Brain microvascular endothelial cell (primary cell): ENCODE data around the gene REEP6.

Source experiments
- DNase-seq: peaks from one replicate; pipeline ENCODE4 v3.0.0-alpha.2; 2020
- H3K27ac ChIP-seq: fragments of 250-450 bp; sonication (Bioruptor Pico); 2 replicates; pipeline ENCODE4 v1.5.1; 2020; ENCODE audit warnings: mild to moderate bottlenecking, moderate library complexity
- H3K27me3 ChIP-seq: fragments of 250-450 bp; sonication (Bioruptor Pico); replicated peaks from 2 replicates; pipeline ENCODE4 v1.5.1; 2020; ENCODE audit warnings: mild to moderate bottlenecking
- H3K36me3 ChIP-seq: fragments of 250-450 bp; sonication (Bioruptor Pico); replicated peaks from 2 replicates; pipeline ENCODE4 v1.5.1; 2020; ENCODE audit warnings: mild to moderate bottlenecking
- H3K4me3 ChIP-seq: 2 replicates; pipeline ENCODE4 v1.5.1; 2011; ENCODE audit warnings: low read depth, mild to moderate bottlenecking, control low read depth, low read length, moderate library complexity
- CTCF ChIP-seq: IDR thresholded peaks from 2 replicates; pipeline ENCODE4 v1.5.1; 2011; ENCODE audit warnings: low read depth, mild to moderate bottlenecking, moderate library complexity, low read length, control low read depth, inconsistent platforms; ENCODE audit errors: missing control alignments
- in situ Hi-C: cut with HindIII; loops from 2 replicates; pipeline ENCODE4 v1.10.0; 2017; ENCODE audit warnings: low sequenced_read_pairs, low pct_ligation_motif_present

Gene REEP6

GRCh38 chr19:1467490-1468273 is 23.3 kb upstream of the REEP6 start:
- no peak overlapping the region for H3K4me3 ChIP-seq

GRCh38 chr19:1468274-1468820 is 22.6 kb upstream of the REEP6 start:
- Histone ChIP-seq H3K36me3 (no peaks in the 10 kb centered on the region), H3K27ac (no peak overlapping the region), H3K27me3 (peaks cover 66% of the 10 kb centered on the region), H3K4me3 (no peak overlapping the region)
- TF ChIP-seq CTCF = no peak
- DNase-seq = no peak
- in situ Hi-C loops = no loop called here

More at GRCh38 chr19:1467490-1468273, 23.3 kb upstream of the REEP6 start:
- DNase-seq = no peak
- no peaks in the 10 kb centered on the region for H3K36me3 ChIP-seq
- no peak overlapping the region for H3K27ac ChIP-seq
- peaks cover 66% of the 10 kb centered on the region for H3K27me3 ChIP-seq
- in situ Hi-C loops = no loop called here
- no peak for TF ChIP-seq CTCF

GRCh38 chr19:1468821-1469254 is 22.1 kb upstream of the REEP6 start:
- Histone ChIP-seq H3K27ac (no peak overlapping the region), H3K4me3 (no peak overlapping the region), H3K27me3 (peaks cover 66% of the 10 kb centered on the region), H3K36me3 (no peaks in the 10 kb centered on the region)
- no peak for TF ChIP-seq CTCF
- in situ Hi-C loops = no loop called here
- no peak for DNase-seq

- H3K27ac ChIP-seq = no peak overlapping the region
- no peaks in the 10 kb centered on the region for H3K36me3 ChIP-seq
- TF ChIP-seq CTCF = no peak
- in situ Hi-C loops = loop anchor here (5.0 kb wide), 1 partner anchor 187 kb away; no protein-coding TSS in a partner anchor
- H3K27me3 ChIP-seq = peaks cover 66% of the 10 kb centered on the region
- DNase-seq = no peak
- H3K4me3 ChIP-seq = no peak overlapping the region
Measured at GRCh38 chr19:1469255-1470054, 21.5 kb upstream of the REEP6 start.

GRCh38 chr19:1470055-1470304 is 21.0 kb upstream of the REEP6 start:
- Histone ChIP-seq H3K27ac (no peak overlapping the region), H3K27me3 (peaks cover 66% of the 10 kb centered on the region), H3K4me3 (no peak overlapping the region), H3K36me3 (no peaks in the 10 kb centered on the region)
- DNase-seq = no peak
- TF ChIP-seq CTCF = no peak
- in situ Hi-C loops = loop anchor here (5.0 kb wide), 1 partner anchor 188 kb away; no protein-coding TSS in a partner anchor
